Measurements from ENCODE around the gene EPX.

EPX gene

GRCh38 chr17:58224315-58224714 lies 31.8 kb downstream of the EPX start:
- TF ChIP-seq POLR2AphosphoS5 (IDR thresholded peaks at IDR 0.05; ENCODE audit: low read depth, low read length), result no peak
- no peak for TF ChIP-seq SIN3A (IDR thresholded peaks at IDR 0.05; ENCODE audit: borderline replicate concordance, insufficient read depth, low read length)
- no peak for TF ChIP-seq TAF1 (IDR thresholded peaks at IDR 0.05; ENCODE audit: borderline replicate concordance, insufficient read depth, low read length)
- TF ChIP-seq REST (IDR thresholded peaks at IDR 0.05; ENCODE audit: insufficient read depth in 1 of 2, low read depth in 2 of 2, low read length in 2 of 2), result no peak
- TF ChIP-seq FOXP2 (optimal IDR thresholded peaks at IDR 0.05; ENCODE audit: borderline replicate concordance, extremely low read depth, extremely low read length, insufficient read depth), result no peak

GRCh38 chr17:58227733-58228132 lies 35.2 kb downstream of the EPX start:
- TF ChIP-seq SIN3A (IDR thresholded peaks at IDR 0.05; ENCODE audit: borderline replicate concordance, insufficient read depth, low read length) (no peak), TAF1 (IDR thresholded peaks at IDR 0.05; ENCODE audit: borderline replicate concordance, insufficient read depth, low read length) (no peak), FOXP2 (optimal IDR thresholded peaks at IDR 0.05; ENCODE audit: borderline replicate concordance, extremely low read depth, extremely low read length, insufficient read depth) (no peak), POLR2AphosphoS5 (IDR thresholded peaks at IDR 0.05; ENCODE audit: low read depth, low read length) (no peak), REST (IDR thresholded peaks at IDR 0.05; ENCODE audit: insufficient read depth in 1 of 2, low read depth in 2 of 2, low read length in 2 of 2) (no peak)

- no peak for TF ChIP-seq REST (IDR thresholded peaks at IDR 0.05; ENCODE audit: insufficient read depth in 1 of 2, low read depth in 2 of 2, low read length in 2 of 2)
- TF ChIP-seq FOXP2 (optimal IDR thresholded peaks at IDR 0.05; ENCODE audit: borderline replicate concordance, extremely low read depth, extremely low read length, insufficient read depth), result no peak
- TF ChIP-seq POLR2AphosphoS5 (IDR thresholded peaks at IDR 0.05; ENCODE audit: low read depth, low read length), result no peak
- no peak for TF ChIP-seq SIN3A (IDR thresholded peaks at IDR 0.05; ENCODE audit: borderline replicate concordance, insufficient read depth, low read length)
- no peak for TF ChIP-seq TAF1 (IDR thresholded peaks at IDR 0.05; ENCODE audit: borderline replicate concordance, insufficient read depth, low read length)
Measured at GRCh38 chr17:58228679-58229078, 36.2 kb downstream of the EPX start.

DNA sequence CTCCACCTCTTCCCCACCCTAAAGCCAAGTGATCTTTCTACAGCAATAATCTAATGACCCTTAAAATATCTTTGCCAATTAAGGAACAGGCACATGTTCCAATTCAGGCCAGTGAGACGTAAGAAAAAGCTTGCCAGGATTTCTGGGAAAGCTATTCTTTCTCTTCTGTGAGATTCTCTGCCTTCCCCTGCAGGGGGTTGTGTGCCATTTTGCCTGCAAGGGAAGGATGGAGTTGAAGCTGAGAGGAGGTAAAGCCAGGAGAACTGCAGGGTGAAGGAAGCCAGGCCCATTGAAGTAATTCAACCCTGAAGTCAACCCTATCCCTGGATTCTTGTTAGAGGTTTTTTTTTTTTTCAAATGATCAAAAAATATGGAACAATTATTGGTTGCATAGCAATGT lies 36.9 kb downstream of the EPX start:
- TF ChIP-seq FOXP2 (optimal IDR thresholded peaks at IDR 0.05; ENCODE audit: borderline replicate concordance, extremely low read depth, extremely low read length, insufficient read depth), result no peak
- no peak for TF ChIP-seq SIN3A (IDR thresholded peaks at IDR 0.05; ENCODE audit: borderline replicate concordance, insufficient read depth, low read length)
- no peak for TF ChIP-seq TAF1 (IDR thresholded peaks at IDR 0.05; ENCODE audit: borderline replicate concordance, insufficient read depth, low read length)
- TF ChIP-seq REST (IDR thresholded peaks at IDR 0.05; ENCODE audit: insufficient read depth in 1 of 2, low read depth in 2 of 2, low read length in 2 of 2), result no peak
- no peak for TF ChIP-seq POLR2AphosphoS5 (IDR thresholded peaks at IDR 0.05; ENCODE audit: low read depth, low read length)

GRCh38 chr17:58229881-58230280 lies 37.4 kb downstream of the EPX start:
- TF ChIP-seq TAF1 (IDR thresholded peaks at IDR 0.05; ENCODE audit: borderline replicate concordance, insufficient read depth, low read length), result no peak
- TF ChIP-seq FOXP2 (optimal IDR thresholded peaks at IDR 0.05; ENCODE audit: borderline replicate concordance, extremely low read depth, extremely low read length, insufficient read depth), result no peak
- no peak for TF ChIP-seq SIN3A (IDR thresholded peaks at IDR 0.05; ENCODE audit: borderline replicate concordance, insufficient read depth, low read length)
- TF ChIP-seq REST (IDR thresholded peaks at IDR 0.05; ENCODE audit: insufficient read depth in 1 of 2, low read depth in 2 of 2, low read length in 2 of 2), result no peak
- TF ChIP-seq POLR2AphosphoS5 (IDR thresholded peaks at IDR 0.05; ENCODE audit: low read depth, low read length), result no peak
